Measurements from ENCODE around the gene NMRAL1.

Gene NMRAL1

DNA sequence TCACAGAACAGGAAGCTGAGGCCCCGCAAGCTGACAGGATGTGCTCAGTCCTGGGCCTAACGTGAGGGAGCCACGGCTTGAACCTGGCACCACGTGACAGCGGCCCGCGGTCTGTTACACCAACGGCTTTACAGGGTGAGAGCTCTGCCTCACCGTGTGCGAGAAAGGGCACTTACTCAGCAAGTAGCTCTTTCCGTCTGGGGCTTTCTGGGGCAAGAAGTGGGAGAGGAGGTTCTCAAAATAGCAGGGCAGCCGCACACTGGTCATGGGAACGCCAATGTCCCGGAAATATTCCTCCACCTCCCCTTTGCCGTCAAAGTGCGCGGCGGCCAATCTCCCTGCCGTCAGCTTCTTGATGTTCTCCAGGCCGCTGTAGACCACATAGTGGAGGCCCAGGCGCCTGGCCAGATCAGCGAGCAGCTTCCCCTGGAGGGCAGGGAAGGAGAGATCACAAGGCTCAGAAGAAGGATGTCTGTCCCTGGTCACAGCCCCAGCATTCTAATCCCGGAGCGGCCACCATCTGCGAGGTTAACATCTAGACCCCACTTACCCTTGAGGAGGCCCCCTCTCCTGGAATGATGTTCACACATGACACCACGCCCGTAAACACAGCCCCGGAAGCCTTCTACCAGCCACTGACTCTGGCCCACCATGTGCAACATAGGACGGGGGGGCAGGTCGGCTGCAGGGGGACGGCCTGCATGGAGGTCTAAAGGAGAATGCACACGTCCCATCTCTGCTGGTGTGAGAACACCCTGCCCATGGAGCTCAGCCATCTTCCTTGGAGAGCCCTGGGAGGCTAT is 8.2 kb downstream of the NMRAL1 start:
- no peak for DNase-seq

DNA sequence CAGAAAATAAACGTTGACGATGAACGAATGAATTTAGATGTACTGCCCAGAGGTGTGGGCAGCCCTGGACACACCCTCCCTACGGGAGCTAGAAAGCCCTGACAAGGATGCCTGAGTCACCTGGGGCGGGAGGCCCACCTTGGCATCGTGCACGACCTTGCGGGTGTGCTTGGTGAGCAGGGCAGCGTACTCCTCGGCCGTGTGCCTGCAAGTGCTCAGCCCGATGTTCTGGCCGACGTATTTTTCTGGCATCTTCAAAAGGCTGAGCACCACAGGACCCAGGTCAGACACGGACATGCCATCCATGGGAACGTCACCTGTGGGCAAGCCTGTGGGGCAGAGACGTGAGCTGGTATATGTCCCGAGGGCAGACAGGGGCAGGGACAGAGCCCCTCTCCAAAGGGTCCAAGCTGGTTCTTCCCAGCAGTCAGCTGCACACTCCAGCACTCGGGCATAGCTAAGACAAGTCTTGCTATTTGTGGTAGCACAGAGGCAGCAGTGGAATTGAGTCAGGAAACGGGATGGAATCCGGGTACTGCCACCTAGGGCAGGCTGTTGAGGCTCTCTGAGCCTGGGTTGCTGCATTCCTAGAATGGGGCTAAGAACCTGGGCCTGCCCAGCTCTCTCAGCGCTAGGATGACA is 10.8 kb downstream of the NMRAL1 start:
- DNase-seq = no peak

- DNase-seq = no peak
Observed at GRCh38 chr16:4461250-4462085, 13.0 kb downstream of the NMRAL1 start.

DNA sequence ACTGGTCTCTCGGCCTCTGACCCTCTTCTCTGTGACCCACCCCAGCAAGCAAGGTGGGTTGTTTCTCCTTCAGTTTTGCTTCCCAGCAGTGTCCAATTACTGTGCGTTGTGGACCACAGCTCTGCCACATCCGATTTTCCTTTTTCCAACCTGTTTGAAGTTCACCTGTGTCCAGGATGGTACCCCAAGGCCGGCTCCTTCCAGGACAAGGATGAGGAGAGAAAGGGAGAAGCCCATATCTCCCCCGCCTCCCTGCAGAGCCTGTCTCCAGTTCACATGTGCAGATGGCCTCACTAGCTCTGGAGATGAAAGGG is 13.5 kb downstream of the NMRAL1 start:
- DNase-seq = no peak

DNA sequence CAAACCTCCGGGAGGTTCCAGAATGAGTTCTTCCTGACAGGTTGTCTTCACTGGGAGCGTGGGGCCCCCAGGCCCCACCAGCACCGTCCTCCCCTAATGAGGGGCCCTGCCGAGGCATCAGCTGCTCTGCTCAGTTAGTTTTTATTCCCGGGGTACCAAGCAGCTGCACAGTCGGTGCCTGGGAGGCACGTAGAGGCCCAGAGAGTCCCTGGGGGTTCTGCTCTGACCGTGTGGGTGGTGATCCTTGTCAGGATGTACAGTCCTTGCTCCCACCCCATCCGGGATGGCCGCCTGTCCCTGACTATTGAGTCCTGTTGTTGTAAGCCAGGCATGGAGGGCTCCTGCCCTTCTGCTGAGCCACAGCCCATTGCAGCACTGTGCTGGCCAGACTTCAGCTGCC is 18.5 kb downstream of the NMRAL1 start:
- no peak for DNase-seq

GRCh38 chr16:4455081-4455480 is 19.3 kb downstream of the NMRAL1 start:
- DNase-seq = no peak

GRCh38 chr16:4454623-4455022 is 19.8 kb downstream of the NMRAL1 start:
- DNase-seq = no peak

DNA sequence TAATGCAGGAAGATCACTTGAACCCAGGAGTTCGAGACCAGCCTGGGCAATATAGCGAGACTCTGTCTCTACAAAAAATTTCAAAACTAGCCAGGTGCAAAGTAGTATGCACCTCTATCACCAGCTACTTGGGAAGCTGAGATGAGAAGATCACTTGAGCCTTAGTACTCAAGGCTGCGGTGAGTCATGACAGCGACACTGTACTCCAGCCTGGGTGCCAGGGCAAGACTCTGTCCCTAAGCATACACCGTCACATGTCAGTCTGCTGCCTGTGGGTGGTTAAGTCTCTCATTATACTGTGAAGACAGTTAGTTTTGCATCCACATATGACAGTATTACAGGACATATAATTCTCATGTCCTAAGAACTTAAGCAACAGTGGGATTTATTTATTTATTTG is 21.8 kb downstream of the NMRAL1 start:
- DNase-seq = no peak

- DNase-seq = peak; percentile 36
Observed at GRCh38 chr16:4450931-4451519, 23.4 kb downstream of the NMRAL1 start.

GRCh38 chr16:4450430-4450829 is 24.0 kb downstream of the NMRAL1 start:
- no peak for DNase-seq

- no peak for DNase-seq
Observed at GRCh38 chr16:4443986-4444385, 30.4 kb downstream of the NMRAL1 start.

- no peak for DNase-seq
Observed at GRCh38 chr16:4443271-4443670, 31.2 kb downstream of the NMRAL1 start.

- no peak for DNase-seq
Observed at GRCh38 chr16:4442371-4442770, 32.1 kb downstream of the NMRAL1 start.

DNA sequence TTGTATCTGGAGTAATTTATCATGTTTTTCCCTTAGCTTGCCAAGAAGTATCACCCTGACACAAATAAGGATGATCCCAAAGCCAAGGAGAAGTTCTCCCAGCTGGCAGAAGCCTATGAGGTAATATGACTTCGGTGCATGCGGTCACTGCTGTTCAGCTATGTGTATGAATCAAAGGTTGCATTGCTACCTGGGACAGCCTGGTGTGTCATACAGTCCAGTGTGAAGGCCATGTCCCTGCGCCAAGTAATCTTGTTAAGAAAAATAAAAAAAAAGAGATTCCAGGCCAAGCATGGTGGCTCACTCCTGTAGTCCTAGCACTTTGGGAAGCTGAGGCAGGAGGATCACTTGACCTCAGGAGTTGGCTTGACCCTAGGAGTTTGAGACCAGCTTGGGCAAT is 37.1 kb downstream of the NMRAL1 start:
- no peak for DNase-seq

GRCh38 chr16:4435337-4436067 is 38.9 kb downstream of the NMRAL1 start:
- no peak for DNase-seq

GRCh38 chr16:4433914-4434787 is 40.3 kb downstream of the NMRAL1 start:
- no peak for DNase-seq

DNA sequence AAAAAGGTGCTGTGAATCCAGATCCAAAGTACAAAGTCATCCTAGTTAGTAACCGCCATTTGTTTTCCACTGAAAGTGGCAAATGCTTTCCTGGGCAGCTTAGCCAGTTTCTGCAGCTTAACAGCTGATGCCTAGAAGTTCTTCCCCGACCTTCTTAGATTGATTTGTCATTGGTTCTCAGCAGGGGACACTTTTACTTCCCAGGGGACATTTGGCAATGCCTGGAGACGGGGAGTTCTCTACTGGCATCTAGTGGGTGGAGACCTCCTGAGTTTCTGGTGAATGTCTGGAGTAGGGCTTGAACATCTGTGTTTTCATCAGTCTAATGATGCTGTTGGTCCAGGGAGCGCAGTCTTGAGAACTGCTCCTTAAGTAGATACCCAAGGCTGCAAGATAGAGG is 41.2 kb downstream of the NMRAL1 start:
- DNase-seq = no peak

GRCh38 chr16:4431023-4431422 is 43.4 kb downstream of the NMRAL1 start:
- DNase-seq = no peak

DNA sequence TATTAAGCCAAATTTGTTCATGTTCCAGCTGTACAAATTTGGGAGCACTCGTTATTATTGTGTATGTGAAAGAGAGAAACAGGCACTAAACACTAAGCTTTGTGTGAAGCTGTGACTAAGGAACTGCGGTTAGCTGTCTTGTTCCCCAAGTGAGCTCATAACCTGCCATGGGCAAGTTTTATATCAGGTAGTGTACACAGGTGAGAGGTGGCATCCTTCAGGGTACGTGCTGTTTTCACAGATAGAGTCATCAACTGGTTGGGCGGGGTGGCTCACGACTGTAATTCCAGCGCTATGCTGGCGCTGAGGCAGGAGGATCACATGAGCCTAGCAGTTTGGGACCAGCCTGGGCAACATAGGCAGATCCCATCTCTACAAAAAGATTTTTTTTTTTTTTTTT is 45.9 kb downstream of the NMRAL1 start:
- DNase-seq = no peak

GRCh38 chr16:4426722-4427372 is 47.6 kb downstream of the NMRAL1 start:
- no peak for DNase-seq

All from fibroblast of skin of scalp (primary cell).